HG03175 (cell line): ENCODE measurements around the gene RPTOR.

ENCODE experiments used
- ATAC-seq: cut with Tn5 transposase; IDR thresholded peaks from one replicate; pipeline ENCODE4 v1.9.1; 2021; ENCODE audit warnings: mild to moderate bottlenecking, moderate library complexity; ENCODE audit not compliant: unreplicated experiment

RPTOR gene

DNA sequence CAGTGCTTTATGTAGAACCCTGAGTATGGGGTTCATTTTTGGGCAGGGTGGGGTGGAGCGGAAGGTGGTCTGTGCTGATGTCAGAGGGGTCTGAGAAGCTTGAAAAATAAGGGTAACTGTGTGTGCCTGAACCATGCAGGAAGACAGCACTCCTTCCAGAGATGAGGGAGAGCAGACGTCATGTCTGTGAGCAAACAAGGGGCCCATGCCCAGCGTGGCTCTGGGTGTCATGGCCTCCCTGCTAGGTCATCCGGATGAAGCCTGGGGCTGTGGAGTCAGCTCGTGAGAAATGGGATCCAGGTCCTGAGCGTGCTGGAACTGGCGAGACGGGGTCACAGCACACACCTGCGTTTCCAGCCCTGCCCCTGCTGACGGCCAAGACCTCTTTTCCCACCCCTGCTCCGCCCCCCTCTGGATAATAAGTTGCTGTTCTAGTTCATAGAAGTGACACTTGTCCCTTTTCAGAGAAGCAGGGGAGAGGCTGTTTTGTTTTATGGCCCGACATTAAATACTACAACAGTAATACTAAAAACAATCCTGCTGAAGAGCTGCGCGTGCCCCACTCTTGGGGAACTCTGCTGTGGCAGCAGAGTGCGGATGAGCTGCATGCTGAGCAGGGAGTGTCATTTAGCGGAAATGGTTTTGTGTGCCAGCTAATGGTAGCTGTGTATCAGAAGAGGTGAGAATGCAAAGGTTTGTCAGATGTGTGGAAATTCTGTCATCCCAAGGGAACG lies 92.6 kb downstream of the RPTOR start:
- ATAC-seq: no peak

DNA sequence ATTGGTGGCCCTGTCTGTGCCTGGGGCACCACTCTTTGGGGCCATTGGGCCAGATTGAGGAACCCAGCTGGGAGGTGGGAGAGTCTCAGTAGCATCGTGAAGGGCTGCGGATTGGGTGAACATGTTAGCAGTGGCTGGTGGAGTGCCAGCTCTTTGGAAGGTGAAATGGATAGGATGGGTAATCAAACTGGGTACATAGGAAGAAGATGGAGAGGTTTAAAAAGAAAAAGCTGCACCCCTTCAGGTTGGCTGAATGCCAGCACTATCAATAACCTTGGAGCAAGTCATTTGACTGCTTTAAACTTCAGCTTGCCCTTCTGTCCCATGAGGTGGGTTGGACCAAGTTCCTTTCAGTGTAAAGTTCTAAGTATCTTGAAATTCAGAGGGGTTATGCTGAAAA lies 95.0 kb downstream of the RPTOR start:
- ATAC-seq: no peak

GRCh38 chr17:80640366-80641084 lies 95.9 kb downstream of the RPTOR start:
- no peak for ATAC-seq

DNA sequence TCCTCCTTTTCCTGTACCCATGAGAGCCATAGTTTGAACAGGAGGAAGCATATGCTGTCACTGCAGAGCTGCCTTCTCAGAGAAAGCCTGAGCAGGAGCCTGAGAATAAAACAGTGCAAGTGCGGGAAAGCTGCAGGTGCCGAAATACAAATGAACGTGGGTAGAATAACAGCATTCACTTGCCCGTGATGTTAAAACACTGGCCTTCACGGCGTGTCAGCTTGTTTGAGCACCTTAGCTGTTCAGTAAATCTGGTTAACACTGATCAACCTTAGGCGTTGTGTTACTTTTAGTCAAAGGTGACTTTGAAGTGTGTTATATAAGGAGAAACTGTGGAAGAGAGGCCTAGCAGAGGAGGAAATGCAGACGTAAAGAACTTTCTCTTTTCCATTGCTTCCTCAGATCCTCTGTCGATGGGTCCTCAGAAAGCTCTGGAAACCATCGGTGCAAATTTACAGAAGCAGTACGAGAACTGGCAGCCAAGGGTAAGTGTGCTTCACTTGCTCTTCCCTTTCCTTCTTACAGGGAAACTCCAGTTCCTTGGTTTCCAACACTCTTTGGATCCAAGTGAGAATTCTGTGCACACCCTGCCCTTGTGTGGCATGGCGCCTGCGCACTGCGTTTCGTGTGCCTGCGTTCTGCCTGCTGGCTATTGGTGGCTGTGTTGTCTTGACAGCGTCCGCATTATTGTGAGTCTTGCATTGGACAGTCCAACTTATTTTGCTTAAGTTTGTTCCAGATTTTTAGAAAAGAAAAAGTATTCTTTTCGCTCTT lies 98.9 kb downstream of the RPTOR start:
- no peak for ATAC-seq

DNA sequence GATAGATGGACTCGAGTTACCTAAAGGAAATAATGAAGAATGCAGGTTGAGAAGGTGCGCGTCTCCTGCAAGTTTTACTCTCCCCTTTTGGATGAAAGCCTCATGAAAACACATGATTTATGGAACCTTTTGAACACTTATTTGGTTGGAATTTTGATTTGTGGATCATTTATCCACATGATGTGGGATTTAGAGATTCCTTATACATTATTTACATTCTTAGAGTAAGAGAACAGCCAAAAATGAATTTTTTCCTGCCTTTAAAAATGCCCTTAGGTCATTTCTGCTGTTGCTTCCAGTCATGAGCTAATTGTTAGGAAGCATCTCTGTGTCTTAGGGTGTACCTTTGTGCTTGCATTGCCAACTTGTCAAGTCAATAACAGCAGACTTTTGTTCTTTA lies 99.9 kb downstream of the RPTOR start:
- ATAC-seq: no peak

DNA sequence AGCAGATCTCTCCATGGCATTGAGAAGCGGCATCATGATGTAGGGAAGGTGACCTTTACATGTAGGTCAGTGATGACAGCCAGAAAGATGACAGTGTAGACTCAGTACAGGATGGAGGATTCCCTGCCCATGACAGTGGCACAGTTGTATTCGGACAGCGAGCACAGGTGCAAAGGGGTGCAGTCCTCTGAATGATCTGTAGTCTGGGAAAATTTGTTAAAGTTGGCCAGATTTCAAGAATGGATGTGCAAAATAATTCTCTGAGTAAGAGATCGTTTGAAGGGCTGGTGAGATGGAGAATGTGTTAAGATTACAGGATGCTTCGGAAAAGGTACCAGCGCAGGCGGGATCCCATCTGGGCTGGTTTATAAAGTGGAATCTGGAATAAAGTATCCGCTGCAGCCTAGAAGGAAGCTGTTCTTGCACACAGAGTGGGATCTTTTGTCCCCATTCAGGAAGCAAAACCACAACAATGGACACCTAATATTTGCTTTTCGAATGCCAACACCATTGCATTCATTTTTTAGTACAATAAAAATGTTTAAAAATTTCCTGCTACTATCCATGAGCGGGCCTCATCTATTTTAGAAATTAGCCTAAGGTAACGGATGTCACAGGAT lies 101.2 kb downstream of the RPTOR start:
- no peak for ATAC-seq

DNA sequence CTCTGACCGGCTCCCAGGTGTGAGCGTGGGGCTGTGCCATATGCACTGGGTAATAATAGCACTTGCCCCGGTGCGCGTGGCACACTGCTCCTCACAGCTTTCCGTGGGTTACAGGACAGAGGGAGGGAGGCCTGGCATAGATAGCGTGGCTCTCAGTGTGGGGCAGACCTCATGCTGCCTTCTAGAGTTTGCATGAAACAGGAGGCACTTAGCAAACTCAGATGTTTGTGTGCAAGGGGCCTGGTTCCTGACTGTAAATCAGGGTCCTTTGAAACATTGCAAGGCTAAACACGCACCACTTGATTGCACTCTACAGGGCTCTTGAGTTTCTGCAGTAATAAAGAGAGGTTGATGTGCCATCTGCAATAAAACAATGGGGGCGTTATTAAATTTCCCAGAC lies 101.7 kb downstream of the RPTOR start:
- ATAC-seq: no peak

DNA sequence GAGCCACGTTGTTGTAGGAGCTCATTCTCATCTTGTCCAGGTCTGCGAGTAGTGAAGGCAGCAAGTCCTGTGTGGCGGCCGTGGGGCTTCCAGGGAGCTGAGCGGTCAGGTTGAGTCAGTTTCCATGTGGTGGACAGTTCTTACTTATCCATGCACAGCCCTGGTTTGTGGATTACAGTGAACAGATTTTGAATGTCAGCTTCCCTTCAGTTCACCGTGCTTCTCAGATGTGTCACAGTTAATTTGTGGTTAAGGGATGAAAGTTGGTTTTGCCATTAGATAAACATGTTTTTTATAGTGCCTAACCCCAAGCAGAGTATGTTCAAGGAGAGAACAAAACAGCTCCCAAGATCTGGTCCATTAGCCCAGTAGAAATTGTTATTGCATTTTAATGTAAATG lies 103.1 kb downstream of the RPTOR start:
- ATAC-seq: no peak

DNA sequence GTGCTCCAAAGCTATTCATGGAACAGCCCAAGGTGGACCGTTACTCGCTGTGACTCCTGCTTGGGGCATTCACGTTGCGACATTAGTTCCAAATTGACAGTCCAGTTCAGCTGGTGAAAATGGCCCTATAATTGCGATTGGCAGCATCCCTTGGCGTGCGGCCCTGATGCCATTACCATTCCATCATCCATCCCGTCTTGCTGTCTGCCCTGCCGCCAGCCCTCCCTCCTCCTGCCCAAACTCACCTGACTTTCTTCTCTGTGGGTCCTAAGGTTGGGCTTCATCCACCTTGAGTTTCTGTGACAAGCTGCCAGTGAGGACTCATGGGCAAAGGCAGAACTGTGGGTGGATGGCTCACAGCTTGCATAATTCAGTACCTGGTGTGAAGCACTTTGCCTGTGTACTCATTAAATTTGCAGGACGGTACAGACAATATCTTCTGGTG lies 104.6 kb downstream of the RPTOR start:
- ATAC-seq: no peak

DNA sequence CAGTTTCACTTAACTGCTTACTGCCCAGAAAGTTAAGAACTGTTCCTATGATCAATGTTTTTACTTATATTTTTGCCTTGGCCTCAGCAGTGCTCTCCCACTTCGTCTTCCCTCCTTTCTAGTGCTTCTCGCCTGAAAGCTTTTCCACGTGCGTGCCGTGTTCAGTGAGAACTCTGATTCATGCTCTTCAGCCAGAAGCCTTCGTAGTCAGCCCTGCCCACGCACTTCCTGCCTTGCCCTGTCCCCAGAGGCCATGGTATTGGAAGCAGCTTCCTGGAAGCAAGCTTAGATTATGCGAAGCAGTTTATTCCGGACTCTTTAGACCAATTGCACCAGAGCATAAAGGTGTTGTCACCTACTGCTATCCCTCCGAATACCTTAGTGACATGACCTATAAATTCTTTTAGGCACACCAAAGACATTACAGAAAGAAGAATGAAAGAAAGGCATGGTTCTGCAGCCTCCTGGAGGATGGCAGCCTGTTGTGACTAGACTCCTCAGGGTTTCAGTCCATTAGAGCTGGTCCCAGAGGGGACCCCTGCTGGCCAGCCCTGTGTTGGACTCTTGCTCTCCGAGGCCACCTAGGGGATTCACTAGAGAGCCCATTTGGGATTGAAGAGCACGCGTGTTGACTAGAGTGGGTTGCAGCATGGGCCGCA lies 105.2 kb downstream of the RPTOR start:
- no peak for ATAC-seq

- no peak for ATAC-seq
Observed at GRCh38 chr17:80650331-80650672, 105.7 kb downstream of the RPTOR start.

DNA sequence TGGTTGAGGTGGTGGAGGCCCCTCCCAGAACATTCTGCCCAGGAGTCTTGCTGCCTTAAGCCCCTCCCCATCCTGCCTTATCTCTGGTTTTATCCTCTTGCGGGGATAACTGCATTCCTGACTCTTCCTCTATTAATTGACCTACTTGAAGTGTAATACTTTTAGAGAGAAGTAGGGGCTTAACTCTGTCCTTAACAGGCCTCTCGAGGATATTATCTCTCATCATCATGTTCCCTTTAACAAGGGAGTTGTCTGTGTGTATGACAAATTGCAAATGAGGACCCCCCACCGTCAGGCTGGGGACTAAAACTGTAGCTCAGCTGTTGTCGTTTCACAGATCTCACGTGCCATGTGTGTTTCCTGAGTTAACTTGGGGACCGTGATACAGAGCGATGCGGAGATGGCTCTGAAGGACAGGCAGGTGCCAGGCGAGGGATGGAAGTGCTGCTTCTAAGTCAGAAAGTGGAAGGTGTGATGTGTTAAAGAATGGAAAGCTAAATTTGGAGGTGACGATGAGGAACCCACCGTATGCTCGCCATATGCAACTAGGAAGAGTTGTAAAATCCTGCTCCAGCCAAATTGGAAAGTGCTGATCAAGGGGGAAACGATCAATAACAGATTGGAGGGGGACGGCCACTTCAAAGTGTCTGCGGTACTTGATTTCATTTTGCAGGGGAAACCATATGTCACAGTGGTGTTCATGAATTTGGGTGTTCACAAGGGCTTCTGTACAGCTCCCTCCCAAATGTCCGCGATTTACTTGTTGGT lies 106.3 kb downstream of the RPTOR start:
- ATAC-seq: no peak

DNA sequence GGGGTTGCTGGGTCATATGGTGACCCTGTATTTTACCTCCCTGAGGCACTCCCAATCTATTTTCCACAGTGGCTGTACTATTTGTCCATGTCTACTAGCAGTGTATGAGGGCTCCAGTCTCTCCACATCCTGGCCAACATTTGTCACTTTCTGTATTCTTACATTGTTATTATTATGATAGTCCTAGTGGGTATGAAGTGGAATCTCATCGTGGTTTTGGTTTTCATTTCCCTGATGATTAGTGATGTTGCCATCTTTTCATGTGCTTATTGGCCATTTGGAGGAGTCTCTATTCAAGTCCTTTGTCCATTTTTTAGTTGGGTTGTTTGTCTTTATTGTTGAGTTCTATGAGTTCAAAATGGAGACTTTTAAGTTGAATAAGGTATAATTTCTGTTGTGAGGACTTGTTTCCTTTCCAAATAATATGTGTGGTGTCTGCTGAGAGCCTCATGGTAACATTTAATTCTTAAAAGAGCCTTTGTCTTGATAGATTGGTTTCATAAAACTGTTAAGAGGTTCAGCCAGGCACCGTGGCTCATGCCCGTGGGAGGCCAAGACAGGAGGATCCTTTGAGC lies 108.2 kb downstream of the RPTOR start:
- no peak for ATAC-seq

GRCh38 chr17:80653856-80654255 lies 109.2 kb downstream of the RPTOR start:
- ATAC-seq: no peak

GRCh38 chr17:80655608-80656007 lies 111.0 kb downstream of the RPTOR start:
- no peak for ATAC-seq

DNA sequence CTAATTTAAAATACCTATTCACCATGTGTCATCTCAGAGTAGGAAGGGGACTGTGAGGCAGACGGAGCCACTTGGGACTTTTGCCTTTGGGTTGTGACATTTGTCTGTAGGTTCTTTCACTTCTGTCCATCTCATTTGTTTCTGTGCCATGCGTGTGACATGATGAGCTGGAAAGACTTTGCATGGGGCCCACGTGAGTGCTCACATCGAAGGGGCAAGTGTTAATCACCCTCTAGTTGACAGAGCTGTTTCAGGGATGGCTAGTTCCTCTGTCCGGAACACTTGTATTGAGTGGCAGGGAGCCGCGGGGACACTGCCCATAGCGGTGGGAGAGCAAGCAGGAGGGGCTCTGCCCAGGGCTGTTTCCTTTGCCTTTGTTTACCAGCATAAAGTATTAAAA lies 112.0 kb downstream of the RPTOR start:
- no peak for ATAC-seq

GRCh38 chr17:80657561-80657960 lies 112.9 kb downstream of the RPTOR start:
- no peak for ATAC-seq

DNA sequence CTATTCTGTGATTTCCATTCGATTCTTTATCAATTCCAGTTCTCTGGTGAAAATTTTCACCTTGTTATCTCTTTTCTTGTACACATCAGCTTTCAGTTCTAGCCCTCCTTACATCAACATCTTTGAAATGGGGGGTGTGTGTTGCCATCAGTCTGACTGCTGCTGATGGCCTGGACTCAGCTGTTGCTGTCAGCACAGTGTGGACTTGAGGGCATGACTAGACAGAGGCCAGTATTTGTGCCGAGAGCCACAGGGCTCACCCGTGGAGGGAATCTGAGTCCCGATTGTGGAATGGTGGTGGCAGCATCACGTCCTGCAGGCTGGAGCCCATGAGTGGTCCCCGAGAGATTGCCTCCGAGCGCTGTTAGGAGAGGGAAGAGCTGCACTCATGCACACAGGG lies 114.2 kb downstream of the RPTOR start:
- no peak for ATAC-seq

- no peak for ATAC-seq
Observed at GRCh38 chr17:80659651-80660050, 115.0 kb downstream of the RPTOR start.
